HCT116 (cell line): Measurements from ENCODE around the gene CDH10.

Experiments used
- CTCF ChIP-seq, 3 experiments: fragments of 200-600 bp in 1 of 3; sonication (generic) in 1 of 3; IDR thresholded peaks in 2 of 3; conservative IDR thresholded peaks in 1 of 3; 2 replicates each; pipeline ENCODE4 v1.5.1; 2012 to 2017; ENCODE audit warnings: low read depth in 2 of 3, low read length in 2 of 3, antibody characterized with exemption in 1 of 3, borderline replicate concordance in 1 of 3, control low read depth in 1 of 3, mild to moderate bottlenecking in 1 of 3, mixed read lengths in 1 of 3, mixed run types in 1 of 3, moderate library complexity in 1 of 3; ENCODE audit not compliant: insufficient read depth in 1 of 3
- EGR1 ChIP-seq: IDR thresholded peaks from 2 replicates; pipeline ENCODE4 v1.6.1; 2012; ENCODE audit warnings: low read depth
- EZH2 ChIP-seq: fragments of 200-600 bp; sonication (generic); IDR thresholded peaks from 2 replicates; pipeline ENCODE4 v1.6.1; 2017; ENCODE audit warnings: antibody characterized with exemption, mixed run types
- EZH2phosphoT487 ChIP-seq: fragments of 200-600 bp; IDR thresholded peaks from 2 replicates; pipeline ENCODE4 v1.6.1; 2018; ENCODE audit warnings: antibody characterized with exemption, borderline replicate concordance
- FOSL1 ChIP-seq: IDR thresholded peaks from 2 replicates; pipeline ENCODE4 v1.6.1; 2012; ENCODE audit warnings: low read depth
- POLR2A ChIP-seq: IDR thresholded peaks from 2 replicates; pipeline ENCODE4 v1.7.0; 2011; ENCODE audit warnings: borderline replicate concordance; ENCODE audit not compliant: insufficient read depth, insufficient read length; ENCODE audit errors: extremely low read depth
- POLR2AphosphoS5 ChIP-seq: IDR thresholded peaks from 2 replicates; pipeline ENCODE4 v1.6.1; 2011; ENCODE audit warnings: mild to moderate bottlenecking, low read depth, low read length, moderate library complexity
- RAD21 ChIP-seq: IDR thresholded peaks from 2 replicates; pipeline ENCODE4 v1.6.1; 2012; ENCODE audit warnings: low read depth, mild to moderate bottlenecking
- SP1 ChIP-seq: IDR thresholded peaks from 2 replicates; pipeline ENCODE4 v1.6.1; 2012; ENCODE audit warnings: low read depth
- SRF ChIP-seq: IDR thresholded peaks from 2 replicates; pipeline ENCODE4 v1.6.1; 2012; ENCODE audit warnings: low read depth
- YY1 ChIP-seq: IDR thresholded peaks from 2 replicates; pipeline ENCODE4 v1.6.1; 2011; ENCODE audit warnings: low read length, low read depth, moderate library complexity, mild to moderate bottlenecking; ENCODE audit not compliant: insufficient replicate concordance; ENCODE audit errors: extremely low read depth
- TF ChIP-seq, protein P1 (sequence below): IDR thresholded peaks from 2 replicates; pipeline ENCODE4 v1.6.1; 2012; ENCODE audit warnings: low read depth

- TF ChIP-seq CTCF (IDR thresholded peaks at IDR 0.05 in 2 of 3, conservative IDR thresholded peaks at IDR 0.05 in 1 of 3; ENCODE audit: borderline replicate concordance in 1 of 3, insufficient read depth in 1 of 3, low read depth in 2 of 3, low read length in 2 of 3) (no peak), EZH2 (no peak), SP1 (no peak), POLR2A (no peak), POLR2AphosphoS5 (no peak), EZH2phosphoT487 (no peak), FOSL1 (no peak), RAD21 (no peak), SRF (no peak), EGR1 (no peak), YY1 (no peak)
- TF ChIP-seq, protein P1, sequence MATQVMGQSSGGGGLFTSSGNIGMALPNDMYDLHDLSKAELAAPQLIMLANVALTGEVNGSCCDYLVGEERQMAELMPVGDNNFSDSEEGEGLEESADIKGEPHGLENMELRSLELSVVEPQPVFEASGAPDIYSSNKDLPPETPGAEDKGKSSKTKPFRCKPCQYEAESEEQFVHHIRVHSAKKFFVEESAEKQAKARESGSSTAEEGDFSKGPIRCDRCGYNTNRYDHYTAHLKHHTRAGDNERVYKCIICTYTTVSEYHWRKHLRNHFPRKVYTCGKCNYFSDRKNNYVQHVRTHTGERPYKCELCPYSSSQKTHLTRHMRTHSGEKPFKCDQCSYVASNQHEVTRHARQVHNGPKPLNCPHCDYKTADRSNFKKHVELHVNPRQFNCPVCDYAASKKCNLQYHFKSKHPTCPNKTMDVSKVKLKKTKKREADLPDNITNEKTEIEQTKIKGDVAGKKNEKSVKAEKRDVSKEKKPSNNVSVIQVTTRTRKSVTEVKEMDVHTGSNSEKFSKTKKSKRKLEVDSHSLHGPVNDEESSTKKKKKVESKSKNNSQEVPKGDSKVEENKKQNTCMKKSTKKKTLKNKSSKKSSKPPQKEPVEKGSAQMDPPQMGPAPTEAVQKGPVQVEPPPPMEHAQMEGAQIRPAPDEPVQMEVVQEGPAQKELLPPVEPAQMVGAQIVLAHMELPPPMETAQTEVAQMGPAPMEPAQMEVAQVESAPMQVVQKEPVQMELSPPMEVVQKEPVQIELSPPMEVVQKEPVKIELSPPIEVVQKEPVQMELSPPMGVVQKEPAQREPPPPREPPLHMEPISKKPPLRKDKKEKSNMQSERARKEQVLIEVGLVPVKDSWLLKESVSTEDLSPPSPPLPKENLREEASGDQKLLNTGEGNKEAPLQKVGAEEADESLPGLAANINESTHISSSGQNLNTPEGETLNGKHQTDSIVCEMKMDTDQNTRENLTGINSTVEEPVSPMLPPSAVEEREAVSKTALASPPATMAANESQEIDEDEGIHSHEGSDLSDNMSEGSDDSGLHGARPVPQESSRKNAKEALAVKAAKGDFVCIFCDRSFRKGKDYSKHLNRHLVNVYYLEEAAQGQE = no peak
Measured at GRCh38 chr5:24509943-24510342, 134.8 kb downstream of the CDH10 start.
